ENCODE data around the gene ZNF211. TPM values are rescaled to one million over a fixed set of nuclear protein-coding genes. Genes with fewer than 3 reads are reported as not detected.

ZNF211 gene
- total RNA-seq, 1 experiment from 2014 or later, result 21.8 TPM

- Histone ChIP-seq H4K20me1 (ENCODE audit: insufficient read depth, low read depth, low read length) (no peaks in the 10 kb centered on the region), H3K27ac (ENCODE audit: low read length) (no peak overlapping the region), H3K9me3 (ENCODE audit: low read length) (peaks cover 41% of the 10 kb centered on the region), H3K79me2 (ENCODE audit: low read length) (peaks cover 3% of the 10 kb centered on the region; the same call in 1 of the 2 replicates), H3K9me2 (replicated peaks; ENCODE audit: insufficient read depth, low read length) (no peaks in the 10 kb centered on the region), H3K27me3 (ENCODE audit: low read length) (no peaks in the 10 kb centered on the region), H3K36me3 (ENCODE audit: insufficient read depth, low read length) (peaks cover 51% of the 10 kb centered on the region), H3K4me2 (ENCODE audit: low read depth, low read length, poor library complexity, severe bottlenecking) (no peak overlapping the region), H3K4me3 (ENCODE audit: low read length) (no peak overlapping the region), H2AFZ (ENCODE audit: low read length) (no peak overlapping the region), H3K9ac (ENCODE audit: low read length) (no peak overlapping the region), H3K4me1 (ENCODE audit: low read length) (no peaks in the 10 kb centered on the region)
- DNase-seq, result no peak
These were observed 10.8 kb downstream of the ZNF211 start for GRCh38 chr19:57643734-57644133.

- no peaks in the 10 kb centered on the region for H3K27me3 ChIP-seq (ENCODE audit: low read length)
- DNase-seq, result no peak
- no peaks in the 10 kb centered on the region for H3K9me2 ChIP-seq (replicated peaks; ENCODE audit: insufficient read depth, low read length)
- no peaks in the 10 kb centered on the region for H3K9me3 ChIP-seq (ENCODE audit: low read length)
- H3K4me1 ChIP-seq (ENCODE audit: low read length), result no peaks in the 10 kb centered on the region
- peaks cover 4% of the 10 kb centered on the region for H3K36me3 ChIP-seq (ENCODE audit: insufficient read depth, low read length)
- H3K9ac ChIP-seq (ENCODE audit: low read length), result no peak overlapping the region
- no peak overlapping the region for H3K4me2 ChIP-seq (ENCODE audit: low read depth, low read length, poor library complexity, severe bottlenecking)
- H3K79me2 ChIP-seq (ENCODE audit: low read length), result no peaks in the 10 kb centered on the region
- no peak overlapping the region for H2AFZ ChIP-seq (ENCODE audit: low read length)
- no peak overlapping the region for H3K27ac ChIP-seq (ENCODE audit: low read length)
- no peaks in the 10 kb centered on the region for H4K20me1 ChIP-seq (ENCODE audit: insufficient read depth, low read depth, low read length)
- no peak overlapping the region for H3K4me3 ChIP-seq (ENCODE audit: low read length)
These were observed 15.5 kb downstream of the ZNF211 start for GRCh38 chr19:57648331-57649003.

DNA sequence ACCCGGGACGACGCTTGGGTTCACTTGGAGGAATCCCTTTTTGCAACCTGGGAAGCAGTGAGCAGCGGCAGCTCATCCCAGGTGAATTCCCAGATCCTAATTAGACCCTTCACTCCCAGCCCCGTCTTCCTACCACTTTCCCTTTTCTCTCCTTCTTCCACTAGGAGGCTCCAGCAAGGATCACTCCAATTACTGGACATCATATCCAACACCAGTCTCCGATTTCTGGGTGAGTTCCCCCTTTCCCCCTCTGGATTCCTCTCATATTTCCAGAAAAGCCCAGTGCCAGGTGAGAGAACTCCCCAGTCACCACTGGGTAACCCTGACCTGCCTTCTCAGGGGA, 18.7 kb downstream of the ZNF211 start:
- no peak overlapping the region for H2AFZ ChIP-seq (ENCODE audit: low read length)

GRCh38 chr19:57653689-57654088, 20.7 kb downstream of the ZNF211 start:
- H3K27me3 ChIP-seq (ENCODE audit: low read length), result no peaks in the 10 kb centered on the region
- no peak overlapping the region for H3K4me3 ChIP-seq (ENCODE audit: low read length)
- no peaks in the 10 kb centered on the region for H3K4me1 ChIP-seq (ENCODE audit: low read length)
- no peaks in the 10 kb centered on the region for H4K20me1 ChIP-seq (ENCODE audit: insufficient read depth, low read depth, low read length)
- H3K79me2 ChIP-seq (ENCODE audit: low read length), result no peaks in the 10 kb centered on the region
- H2AFZ ChIP-seq (ENCODE audit: low read length), result no peak overlapping the region
- no peak overlapping the region for H3K27ac ChIP-seq (ENCODE audit: low read length)
- H3K9ac ChIP-seq (ENCODE audit: low read length), result no peak overlapping the region
- no peaks in the 10 kb centered on the region for H3K9me2 ChIP-seq (replicated peaks; ENCODE audit: insufficient read depth, low read length)
- peaks cover 7% of the 10 kb centered on the region; the same call in 1 of the 2 replicates for H3K9me3 ChIP-seq (ENCODE audit: low read length)
- DNase-seq, result no peak
- H3K36me3 ChIP-seq (ENCODE audit: insufficient read depth, low read length), result no peaks in the 10 kb centered on the region; the same call in 1 of the 2 replicates
- no peak overlapping the region for H3K4me2 ChIP-seq (ENCODE audit: low read depth, low read length, poor library complexity, severe bottlenecking)

More for the DNA sequence above, 18.7 kb downstream of the ZNF211 start:
- no peak for DNase-seq
- no peaks in the 10 kb centered on the region; the same call in 1 of the 2 replicates for H3K36me3 ChIP-seq (ENCODE audit: insufficient read depth, low read length)
- H3K4me3 ChIP-seq (ENCODE audit: low read length), result no peak overlapping the region
- no peaks in the 10 kb centered on the region for H3K4me1 ChIP-seq (ENCODE audit: low read length)
- H3K4me2 ChIP-seq (ENCODE audit: low read depth, low read length, poor library complexity, severe bottlenecking), result no peak overlapping the region
- H3K9me2 ChIP-seq (replicated peaks; ENCODE audit: insufficient read depth, low read length), result no peaks in the 10 kb centered on the region
- H4K20me1 ChIP-seq (ENCODE audit: insufficient read depth, low read depth, low read length), result no peaks in the 10 kb centered on the region
- no peak overlapping the region for H3K27ac ChIP-seq (ENCODE audit: low read length)
- H3K79me2 ChIP-seq (ENCODE audit: low read length), result no peaks in the 10 kb centered on the region
- no peaks in the 10 kb centered on the region for H3K27me3 ChIP-seq (ENCODE audit: low read length)
- H3K9ac ChIP-seq (ENCODE audit: low read length), result no peak overlapping the region
- peaks cover 7% of the 10 kb centered on the region; the same call in 1 of the 2 replicates for H3K9me3 ChIP-seq (ENCODE audit: low read length)

- Histone ChIP-seq H3K4me2 (ENCODE audit: low read depth, low read length, poor library complexity, severe bottlenecking) (no peak overlapping the region), H3K36me3 (ENCODE audit: insufficient read depth, low read length) (no peaks in the 10 kb centered on the region; the same call in 1 of the 2 replicates), H3K4me1 (ENCODE audit: low read length) (no peaks in the 10 kb centered on the region)
These were observed 22.5 kb downstream of the ZNF211 start for GRCh38 chr19:57655443-57655842.

GRCh38 chr19:57656346-57656745, 23.4 kb downstream of the ZNF211 start:
- Histone ChIP-seq H3K4me1 (ENCODE audit: low read length) (no peaks in the 10 kb centered on the region), H3K79me2 (ENCODE audit: low read length) (no peaks in the 10 kb centered on the region), H3K36me3 (ENCODE audit: insufficient read depth, low read length) (no peaks in the 10 kb centered on the region; the same call in 1 of the 2 replicates), H3K27me3 (ENCODE audit: low read length) (no peaks in the 10 kb centered on the region), H3K9me2 (replicated peaks; ENCODE audit: insufficient read depth, low read length) (no peaks in the 10 kb centered on the region), H3K9ac (ENCODE audit: low read length) (no peak overlapping the region), H3K27ac (ENCODE audit: low read length) (no peak overlapping the region), H3K9me3 (ENCODE audit: low read length) (peaks cover 7% of the 10 kb centered on the region; the same call in 1 of the 2 replicates), H3K4me3 (ENCODE audit: low read length) (no peak overlapping the region), H2AFZ (ENCODE audit: low read length) (no peak overlapping the region), H4K20me1 (ENCODE audit: insufficient read depth, low read depth, low read length) (no peaks in the 10 kb centered on the region), H3K4me2 (ENCODE audit: low read depth, low read length, poor library complexity, severe bottlenecking) (no peak overlapping the region)
- DNase-seq, result no peak

More at GRCh38 chr19:57655443-57655842, 22.5 kb downstream of the ZNF211 start:
- H3K27ac ChIP-seq (ENCODE audit: low read length), result no peak overlapping the region
- H4K20me1 ChIP-seq (ENCODE audit: insufficient read depth, low read depth, low read length), result no peaks in the 10 kb centered on the region
- H3K9ac ChIP-seq (ENCODE audit: low read length), result no peak overlapping the region
- H3K9me2 ChIP-seq (replicated peaks; ENCODE audit: insufficient read depth, low read length), result no peaks in the 10 kb centered on the region
- no peak overlapping the region for H3K4me3 ChIP-seq (ENCODE audit: low read length)
- no peaks in the 10 kb centered on the region for H3K79me2 ChIP-seq (ENCODE audit: low read length)
- H2AFZ ChIP-seq (ENCODE audit: low read length), result no peak overlapping the region
- no peaks in the 10 kb centered on the region for H3K27me3 ChIP-seq (ENCODE audit: low read length)
- no peak for DNase-seq
- peaks cover 7% of the 10 kb centered on the region; the same call in 1 of the 2 replicates for H3K9me3 ChIP-seq (ENCODE audit: low read length)

- Histone ChIP-seq H3K27me3 (ENCODE audit: low read length) (no peaks in the 10 kb centered on the region), H3K4me1 (ENCODE audit: low read length) (no peaks in the 10 kb centered on the region), H3K9me3 (ENCODE audit: low read length) (no peaks in the 10 kb centered on the region), H3K9ac (ENCODE audit: low read length) (no peak overlapping the region), H3K79me2 (ENCODE audit: low read length) (no peaks in the 10 kb centered on the region), H2AFZ (ENCODE audit: low read length) (no peak overlapping the region), H3K4me2 (ENCODE audit: low read depth, low read length, poor library complexity, severe bottlenecking) (no peak overlapping the region), H3K27ac (ENCODE audit: low read length) (no peak overlapping the region), H3K9me2 (replicated peaks; ENCODE audit: insufficient read depth, low read length) (no peaks in the 10 kb centered on the region), H3K36me3 (ENCODE audit: insufficient read depth, low read length) (no peaks in the 10 kb centered on the region), H4K20me1 (ENCODE audit: insufficient read depth, low read depth, low read length) (no peaks in the 10 kb centered on the region), H3K4me3 (ENCODE audit: low read length) (no peak overlapping the region)
- DNase-seq, result no peak
These were observed 31.5 kb downstream of the ZNF211 start for GRCh38 chr19:57664269-57665127.

- no peak overlapping the region for H2AFZ ChIP-seq (ENCODE audit: low read length)
- no peak for DNase-seq
- H4K20me1 ChIP-seq (ENCODE audit: insufficient read depth, low read depth, low read length), result no peaks in the 10 kb centered on the region
- H3K4me1 ChIP-seq (ENCODE audit: low read length), result no peaks in the 10 kb centered on the region
- H3K9ac ChIP-seq (ENCODE audit: low read length), result no peak overlapping the region
- no peaks in the 10 kb centered on the region for H3K36me3 ChIP-seq (ENCODE audit: insufficient read depth, low read length)
- no peaks in the 10 kb centered on the region for H3K79me2 ChIP-seq (ENCODE audit: low read length)
- no peaks in the 10 kb centered on the region for H3K9me2 ChIP-seq (replicated peaks; ENCODE audit: insufficient read depth, low read length)
- no peaks in the 10 kb centered on the region for H3K27me3 ChIP-seq (ENCODE audit: low read length)
- H3K4me2 ChIP-seq (ENCODE audit: low read depth, low read length, poor library complexity, severe bottlenecking), result no peak overlapping the region
- no peak overlapping the region for H3K27ac ChIP-seq (ENCODE audit: low read length)
- no peak overlapping the region for H3K4me3 ChIP-seq (ENCODE audit: low read length)
- H3K9me3 ChIP-seq (ENCODE audit: low read length), result no peaks in the 10 kb centered on the region
These were observed 32.4 kb downstream of the ZNF211 start for GRCh38 chr19:57665261-57665806.
